GM19467 (cell line): ENCODE measurements around the gene SPEM1.

Experiments used
- ATAC-seq: cut with Tn5 transposase; IDR thresholded peaks from one replicate; pipeline ENCODE4 v1.9.1; 2021; ENCODE audit warnings: mild to moderate bottlenecking, moderate library complexity; ENCODE audit not compliant: unreplicated experiment

The SPEM1 gene

DNA sequence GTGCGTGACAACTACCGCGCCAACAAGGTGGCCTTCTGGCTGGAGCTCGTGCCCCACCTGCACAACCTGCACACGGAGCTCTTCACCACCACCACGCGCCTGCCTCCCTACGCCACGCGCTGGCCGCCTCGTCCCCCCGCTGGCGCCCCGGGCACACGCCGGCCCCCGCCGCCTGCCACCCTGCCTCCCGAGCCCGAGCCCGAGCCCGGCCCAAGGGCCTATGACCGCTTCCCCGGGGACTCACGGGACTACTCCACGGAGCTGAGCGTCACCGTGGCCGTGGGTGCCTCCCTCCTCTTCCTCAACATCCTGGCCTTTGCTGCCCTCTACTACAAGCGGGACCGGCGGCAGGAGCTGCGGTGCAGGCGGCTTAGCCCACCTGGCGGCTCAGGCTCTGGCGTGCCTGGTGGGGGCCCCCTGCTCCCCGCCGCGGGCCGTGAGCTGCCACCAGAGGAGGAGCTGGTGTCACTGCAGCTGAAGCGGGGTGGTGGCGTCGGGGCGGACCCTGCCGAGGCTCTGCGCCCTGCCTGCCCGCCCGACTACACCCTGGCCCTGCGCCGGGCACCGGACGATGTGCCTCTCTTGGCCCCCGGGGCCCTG is 3.0 kb upstream of the SPEM1 start:
- no peak for ATAC-seq

DNA sequence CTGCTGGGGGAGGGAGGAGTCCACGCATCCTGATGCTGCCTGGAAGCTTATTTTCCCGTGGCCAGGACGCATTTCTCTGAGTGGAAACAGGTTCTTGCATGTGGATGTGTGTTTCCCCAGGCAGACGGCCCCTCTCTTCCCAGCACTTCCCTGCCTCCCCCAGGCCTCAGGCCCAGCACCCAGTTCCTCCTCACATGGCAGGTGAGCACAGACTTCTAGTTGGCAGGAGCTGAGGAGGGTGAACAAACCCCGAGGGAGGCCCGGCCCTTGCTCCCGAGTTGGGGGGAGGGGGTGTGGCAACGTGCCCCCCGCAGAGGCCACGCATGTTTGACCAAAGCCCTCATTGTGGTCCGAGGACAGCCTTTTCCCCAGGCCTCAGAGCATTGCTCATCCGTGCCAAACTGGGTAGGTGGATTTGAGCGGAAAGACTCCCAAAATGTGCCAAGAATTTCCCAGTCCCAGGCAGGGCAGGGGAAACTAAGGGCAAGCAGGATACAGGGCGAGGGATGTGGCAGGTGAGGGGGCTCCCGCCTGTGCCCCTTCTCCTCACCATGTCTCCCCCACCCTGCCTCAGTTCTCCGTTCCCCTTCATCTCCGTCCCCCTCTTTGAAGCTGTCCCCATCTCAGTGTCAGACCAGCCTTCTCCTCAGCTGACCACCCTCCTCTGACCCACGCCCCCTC is 1.5 kb upstream of the SPEM1 start:
- no peak for ATAC-seq

DNA sequence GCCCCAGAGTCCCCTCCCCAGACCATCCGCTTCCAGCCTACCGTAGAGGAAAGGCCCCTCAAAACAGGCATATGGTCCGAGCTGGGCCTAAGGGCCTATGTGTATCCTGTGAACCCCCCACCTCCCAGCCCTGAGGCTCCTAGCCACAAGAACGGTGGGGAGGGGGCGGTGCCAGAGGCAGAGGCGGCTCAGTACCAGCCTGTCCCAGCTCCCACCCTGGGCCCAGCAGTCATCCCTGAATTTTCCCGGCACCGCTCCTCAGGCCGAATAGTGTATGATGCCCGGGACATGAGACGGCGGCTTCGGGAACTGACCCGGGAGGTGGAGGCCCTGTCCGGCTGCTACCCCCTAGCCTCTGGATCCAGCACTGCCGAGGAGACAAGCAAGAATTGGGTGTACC is 1.1 kb downstream of the SPEM1 start:
- no peak for ATAC-seq

DNA sequence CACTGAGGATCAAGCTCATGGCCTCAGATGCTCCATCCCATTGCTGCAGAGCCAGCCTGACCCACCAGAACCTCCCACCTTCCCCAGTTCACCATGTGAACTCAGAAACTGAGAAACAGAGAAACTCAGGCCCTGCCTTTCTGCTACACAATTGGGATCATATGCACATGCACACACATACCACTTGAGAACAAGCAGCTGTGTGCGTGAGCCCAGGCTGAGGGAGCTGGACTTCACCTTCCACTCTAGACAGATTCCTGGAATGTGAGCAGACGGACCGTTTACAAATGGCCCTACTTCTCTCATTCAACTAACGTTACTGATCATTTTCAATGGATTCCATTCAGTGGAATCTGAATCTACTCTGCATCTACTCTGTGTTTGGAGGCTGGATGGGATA is 3.6 kb downstream of the SPEM1 start:
- ATAC-seq = no peak

DNA sequence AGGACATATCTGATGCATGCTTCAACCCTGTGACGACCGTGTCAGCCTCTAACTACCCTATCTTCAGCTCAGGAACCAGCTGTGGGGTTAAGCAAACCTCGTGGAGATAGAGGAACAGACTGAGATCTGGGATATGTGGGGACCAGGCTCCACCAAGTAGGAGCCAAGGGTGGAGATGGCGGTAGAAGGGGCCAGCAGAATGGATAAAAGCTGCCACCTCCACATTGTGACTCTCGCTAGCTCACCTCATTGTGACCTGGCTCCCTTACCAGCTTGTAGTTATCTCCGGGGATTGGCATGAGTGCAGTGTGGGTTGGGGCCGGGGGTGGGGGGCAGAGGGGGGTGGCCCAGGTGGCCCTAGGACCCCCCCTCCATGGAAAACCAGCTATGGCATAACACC is 5.2 kb downstream of the SPEM1 start, which contains the start of gene SPEM2:
TSS of gene SPEM2 (plus strand) at position 301 of the 400 bp plus-strand sequence. CDS start at position 374, 73 bp downstream.
- no peak for ATAC-seq

DNA sequence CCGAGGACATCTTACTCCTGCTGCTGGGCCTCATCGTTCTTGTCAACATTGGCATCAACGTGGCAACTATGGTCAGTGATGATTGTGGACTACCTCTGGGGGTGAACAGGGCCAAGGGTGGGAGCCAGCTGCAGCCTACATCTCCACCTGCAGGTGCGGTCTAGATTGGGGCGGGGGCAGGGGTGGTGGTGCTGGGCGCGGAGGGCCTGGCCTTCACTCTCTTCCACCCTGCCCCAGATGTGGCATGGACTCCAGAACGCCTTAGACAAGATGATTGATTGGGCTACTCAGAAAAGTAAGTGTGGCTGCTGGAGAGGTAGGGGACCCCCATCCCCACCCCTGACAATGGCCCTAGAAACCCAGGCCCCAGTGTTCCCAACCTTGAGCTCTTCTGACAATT is 5.6 kb downstream of the SPEM1 start:
- ATAC-seq = no peak

DNA sequence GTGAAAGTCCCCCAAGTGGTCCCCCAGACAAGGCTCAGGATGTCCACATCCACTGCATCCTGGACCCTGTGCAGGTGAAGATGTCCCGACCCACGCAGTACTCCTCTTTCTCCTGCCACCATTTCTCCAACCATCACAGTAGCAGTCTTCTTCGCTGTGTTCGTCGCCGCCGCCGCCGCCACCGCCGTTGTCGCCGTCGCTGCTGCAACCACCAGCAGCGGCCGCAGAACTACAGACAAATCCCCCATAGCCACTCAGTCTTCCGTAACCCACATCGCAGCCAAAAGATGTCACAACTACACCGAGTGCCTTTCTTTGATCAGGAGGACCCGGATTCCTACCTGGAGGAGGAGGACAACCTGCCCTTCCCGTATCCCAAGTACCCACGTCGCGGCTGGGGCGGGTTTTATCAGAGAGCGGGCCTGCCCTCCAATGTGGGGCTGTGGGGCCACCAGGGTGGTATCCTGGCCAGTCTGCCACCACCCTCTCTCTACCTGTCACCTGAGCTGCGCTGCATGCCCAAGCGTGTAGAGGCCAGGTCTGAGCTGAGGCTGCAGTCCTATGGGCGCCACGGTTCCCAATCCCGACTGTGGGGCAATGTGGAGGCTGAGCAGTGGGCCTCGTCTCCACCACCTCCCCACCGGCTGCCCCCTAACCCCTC is 6.2 kb downstream of the SPEM1 start:
- no peak for ATAC-seq

DNA sequence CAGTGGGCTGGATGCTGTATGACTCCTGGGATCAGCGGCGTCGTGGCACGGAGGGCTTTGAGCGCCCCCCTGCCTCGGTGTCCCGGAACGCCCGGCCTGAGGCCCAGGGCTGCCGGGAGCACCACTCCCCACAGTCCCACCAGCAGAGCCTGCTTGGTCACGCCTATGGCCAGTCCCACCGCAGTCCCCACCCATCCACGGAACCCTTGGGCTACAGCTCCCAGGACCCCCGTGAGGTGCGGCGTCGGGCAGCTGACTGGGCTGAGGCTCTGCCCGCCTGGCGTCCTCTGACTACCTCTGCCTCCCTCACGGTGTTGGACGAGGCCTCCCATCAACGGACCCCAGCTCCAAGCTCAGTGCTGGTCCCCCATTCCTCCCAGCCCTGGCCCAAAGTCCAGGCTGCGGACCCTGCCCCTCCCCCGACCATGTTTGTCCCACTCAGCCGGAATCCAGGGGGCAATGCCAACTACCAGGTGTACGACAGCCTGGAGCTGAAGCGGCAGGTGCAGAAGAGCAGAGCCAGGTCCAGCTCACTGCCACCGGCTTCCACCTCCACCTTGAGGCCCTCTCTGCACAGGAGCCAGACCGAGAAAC is 6.9 kb downstream of the SPEM1 start:
- no peak for ATAC-seq

DNA sequence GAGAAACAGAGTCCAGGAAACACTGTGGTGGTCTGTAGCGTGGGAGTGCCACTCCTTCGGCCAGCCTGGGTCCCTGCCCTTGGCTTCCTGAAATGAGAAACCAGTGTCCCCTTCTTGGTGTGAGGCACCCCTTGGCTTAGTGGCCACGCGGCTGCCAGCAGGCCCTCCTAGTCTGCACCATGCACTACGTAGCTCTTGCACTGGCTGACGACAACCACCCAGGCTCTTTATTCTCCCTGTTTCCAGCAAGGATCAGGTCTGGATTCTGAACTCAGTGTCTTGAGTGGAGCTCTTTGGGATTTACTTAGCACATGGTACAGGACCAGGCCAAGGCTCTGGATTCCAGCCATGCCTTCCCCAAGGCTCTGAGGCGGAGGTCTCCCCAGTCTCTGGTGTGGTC is 7.4 kb downstream of the SPEM1 start:
- ATAC-seq = no peak

DNA sequence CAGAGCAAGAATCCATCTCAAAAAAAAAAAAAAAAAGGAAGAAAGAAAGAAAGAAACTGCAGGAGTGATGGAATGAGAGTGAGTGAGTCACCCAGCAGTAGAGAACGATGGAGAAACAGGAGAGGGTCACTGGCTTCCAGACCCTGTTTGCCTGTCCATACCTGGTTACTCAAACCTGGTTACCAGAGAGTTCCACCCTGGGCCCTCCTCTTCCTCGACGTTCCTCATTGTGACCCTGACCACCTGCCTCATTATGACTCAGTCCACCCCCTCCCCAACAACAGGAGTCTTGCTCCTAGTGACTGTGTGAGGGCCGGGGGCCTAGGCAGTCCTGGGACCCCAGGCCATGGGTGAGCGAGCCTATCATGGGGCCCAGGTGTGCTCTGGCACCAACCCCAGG is 8.4 kb downstream of the SPEM1 start, which contains the start of gene SPEM3:
TSS of gene SPEM3 (plus strand) at position 301 of the 400 bp plus-strand sequence. CDS start at position 347, 46 bp downstream.
- no peak for ATAC-seq

DNA sequence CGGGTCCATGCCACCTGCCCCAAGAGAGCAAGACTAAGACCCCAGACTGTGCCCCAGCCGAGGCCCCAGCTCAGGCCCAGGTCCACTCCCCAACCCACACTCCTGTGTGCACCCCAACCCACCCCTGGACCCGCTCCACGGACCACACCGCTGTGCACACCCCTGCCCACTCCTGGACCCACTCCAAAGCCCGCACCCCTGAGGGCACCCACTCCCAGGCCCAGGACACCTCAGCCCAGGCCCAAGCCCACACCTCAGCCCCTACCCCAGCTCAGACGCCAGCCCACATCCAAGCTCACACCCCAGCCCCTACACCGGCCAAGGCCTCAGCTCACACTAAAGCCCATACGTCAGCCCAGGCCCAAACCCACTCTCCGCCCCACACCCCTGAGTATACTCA is 9.6 kb downstream of the SPEM1 start:
- ATAC-seq = no peak

DNA sequence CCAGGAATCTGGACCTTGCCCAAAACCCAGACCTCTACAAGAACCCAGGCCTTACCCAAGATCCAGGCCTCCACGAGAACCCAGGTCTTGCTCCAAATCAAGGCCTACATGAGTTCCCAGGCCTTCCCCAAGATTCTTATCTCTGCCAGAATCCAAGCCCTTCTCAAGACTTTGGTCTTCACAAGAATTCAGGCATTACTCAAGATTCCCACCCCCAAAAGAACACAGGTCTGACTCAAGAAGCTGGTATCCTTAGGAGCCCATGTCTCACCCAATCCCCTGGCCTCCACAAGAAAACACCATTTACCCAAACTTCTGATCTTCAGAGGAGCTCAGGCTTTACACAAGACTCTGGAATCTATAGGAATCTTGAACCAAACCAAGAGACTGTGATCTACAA is 11.1 kb downstream of the SPEM1 start:
- no peak for ATAC-seq

DNA sequence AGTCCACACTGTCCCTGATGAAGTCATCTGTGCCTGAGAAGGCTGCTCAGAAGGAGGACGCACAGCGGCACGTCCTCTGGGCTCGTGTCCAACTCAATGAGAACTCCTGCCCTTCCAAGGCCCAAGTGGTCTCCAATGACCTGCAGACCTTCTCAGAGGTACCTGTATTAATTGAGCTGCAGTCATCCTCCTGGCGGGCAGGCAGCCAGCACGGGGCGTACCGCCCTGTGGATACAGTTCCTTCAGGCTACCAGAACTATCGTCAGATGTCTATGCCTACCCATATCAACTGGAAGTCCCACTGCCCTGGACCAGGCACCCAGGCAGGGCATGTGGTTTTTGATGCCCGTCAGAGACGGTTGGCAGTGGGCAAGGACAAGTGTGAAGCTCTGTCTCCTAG is 12.2 kb downstream of the SPEM1 start:
- ATAC-seq = no peak

DNA sequence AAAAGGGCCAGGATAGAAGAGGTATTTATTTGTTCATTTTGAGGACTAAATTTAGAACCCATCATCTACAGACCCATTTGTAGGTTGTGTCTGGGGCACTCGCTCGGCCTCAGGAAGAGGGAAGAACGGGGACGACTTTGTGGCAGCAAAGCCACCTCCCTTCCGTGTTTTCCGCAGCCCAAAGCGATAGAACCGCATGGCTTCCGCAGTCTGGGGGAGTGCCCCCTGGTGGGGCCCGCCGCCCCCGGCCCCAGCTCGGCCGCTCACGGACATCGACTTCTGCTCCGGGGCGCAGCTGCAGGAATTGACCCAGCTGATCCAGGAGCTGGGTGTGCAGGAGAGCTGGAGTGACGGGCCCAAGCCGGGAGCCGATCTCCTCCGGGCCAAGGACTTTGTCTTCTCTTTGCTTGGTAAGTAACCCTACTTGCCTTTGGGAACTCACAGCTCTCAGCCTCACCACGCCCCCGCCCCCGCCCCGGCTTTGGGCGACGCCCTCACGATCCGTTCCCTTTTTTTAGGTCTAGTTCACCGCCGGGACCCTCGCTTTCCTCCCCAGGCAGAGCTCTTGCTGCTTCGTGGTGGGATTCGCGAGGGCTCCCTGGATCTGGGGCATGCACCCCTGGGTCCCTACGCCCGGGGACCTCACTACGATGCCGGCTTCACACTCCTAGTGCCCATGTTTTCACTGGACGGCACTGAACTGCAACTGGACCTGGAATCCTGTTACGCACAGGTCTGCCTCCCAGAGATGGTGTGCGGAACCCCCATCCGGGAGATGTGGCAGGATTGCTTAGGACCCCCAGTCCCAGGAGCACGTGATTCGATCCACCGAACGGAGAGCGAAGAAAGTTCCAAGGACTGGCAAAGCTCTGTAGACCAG is 15.8 kb downstream of the SPEM1 start:
- no peak for ATAC-seq

DNA sequence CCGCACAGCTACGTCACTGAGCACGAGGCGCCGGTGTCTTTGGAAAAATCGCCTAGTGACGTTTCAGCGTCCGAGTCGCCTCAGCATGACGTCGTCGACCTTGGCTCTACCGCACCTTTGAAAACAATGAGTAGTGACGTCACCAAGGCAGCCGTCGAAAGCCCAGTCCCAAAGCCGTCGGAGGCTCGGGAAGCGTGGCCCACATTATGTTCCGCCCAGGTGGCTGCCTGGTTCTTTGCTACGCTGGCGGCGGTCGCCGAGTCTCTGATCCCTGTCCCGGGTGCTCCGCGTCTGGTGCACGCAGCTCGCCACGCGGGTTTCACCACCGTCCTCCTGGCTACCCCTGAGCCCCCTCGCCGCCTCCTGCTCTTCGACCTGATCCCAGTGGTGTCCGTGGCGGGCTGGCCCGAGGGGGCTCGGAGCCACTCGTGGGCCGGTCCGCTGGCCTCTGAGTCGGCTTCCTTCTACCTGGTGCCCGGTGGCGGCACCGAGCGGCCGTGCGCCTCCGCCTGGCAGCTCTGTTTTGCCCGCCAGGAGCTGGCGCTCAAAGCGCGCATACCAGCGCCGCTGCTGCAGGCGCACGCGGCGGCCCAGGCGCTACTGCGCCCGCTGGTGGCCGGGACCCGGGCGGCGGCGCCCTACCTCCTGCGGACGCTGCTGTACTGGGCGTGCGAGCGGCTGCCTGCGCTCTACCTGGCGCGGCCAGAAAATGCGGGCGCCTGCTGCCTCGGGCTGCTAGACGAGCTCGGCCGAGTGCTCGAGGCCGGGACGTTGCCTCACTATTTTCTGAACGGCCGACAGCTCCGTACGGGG is 16.6 kb downstream of the SPEM1 start:
- no peak for ATAC-seq

DNA sequence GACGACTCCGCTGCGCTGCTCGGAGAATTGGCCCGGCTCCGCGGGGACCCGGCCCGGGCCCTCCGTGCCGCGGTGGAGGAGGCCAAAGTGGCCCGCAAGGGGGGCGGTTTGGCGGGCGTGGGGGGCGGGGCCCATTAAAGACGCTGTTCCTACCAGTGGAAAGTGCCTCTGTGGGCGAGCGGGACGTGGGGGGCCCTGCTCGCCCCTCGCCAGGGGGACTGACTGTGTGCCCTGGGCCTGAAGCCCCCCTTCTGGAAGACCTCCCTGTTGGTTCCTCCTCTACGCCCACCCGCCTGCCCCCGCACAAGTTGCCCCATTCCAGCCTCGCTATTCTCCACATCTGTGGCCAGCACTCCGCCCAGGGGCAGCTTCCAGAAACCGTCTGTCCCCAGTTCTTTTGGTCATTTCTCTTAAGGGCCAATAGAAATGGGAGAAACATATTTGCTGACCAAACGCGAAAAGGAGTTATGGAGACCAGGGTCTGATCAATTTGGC is 17.3 kb downstream of the SPEM1 start:
- no peak for ATAC-seq

DNA sequence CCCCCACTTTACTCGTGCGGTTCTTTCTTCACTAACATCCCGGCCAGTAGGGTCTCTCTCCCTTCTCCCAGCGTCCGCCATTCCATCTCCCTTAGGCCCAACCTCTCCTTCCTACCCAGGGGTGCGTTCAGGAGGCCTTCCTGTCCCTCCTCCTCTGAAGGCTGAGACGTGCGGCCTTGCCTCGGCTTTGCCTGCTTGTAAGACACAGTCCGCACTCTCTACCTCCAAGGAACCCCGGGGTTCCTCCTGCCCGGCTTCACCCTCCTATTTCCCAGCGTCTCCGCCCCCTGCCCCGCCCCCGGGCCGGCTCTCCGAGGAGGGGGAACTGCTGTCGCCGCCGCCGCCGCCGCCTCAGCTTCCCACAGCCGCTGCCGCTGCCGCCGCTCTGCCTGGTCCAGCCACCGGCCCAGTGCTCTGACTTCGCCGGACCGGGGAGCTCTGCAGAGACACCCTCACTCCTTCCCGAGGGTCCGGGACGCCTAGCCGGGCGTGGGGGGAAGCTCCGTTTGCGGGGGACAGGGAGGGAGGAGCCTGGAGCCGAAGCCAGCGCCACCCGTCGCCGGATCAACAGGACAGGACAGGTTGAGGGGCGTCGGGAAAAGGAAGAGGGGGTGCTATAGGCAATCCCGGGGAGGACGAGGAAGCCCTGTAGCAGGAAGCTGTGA is 18.0 kb downstream of the SPEM1 start:
- no peak for ATAC-seq

DNA sequence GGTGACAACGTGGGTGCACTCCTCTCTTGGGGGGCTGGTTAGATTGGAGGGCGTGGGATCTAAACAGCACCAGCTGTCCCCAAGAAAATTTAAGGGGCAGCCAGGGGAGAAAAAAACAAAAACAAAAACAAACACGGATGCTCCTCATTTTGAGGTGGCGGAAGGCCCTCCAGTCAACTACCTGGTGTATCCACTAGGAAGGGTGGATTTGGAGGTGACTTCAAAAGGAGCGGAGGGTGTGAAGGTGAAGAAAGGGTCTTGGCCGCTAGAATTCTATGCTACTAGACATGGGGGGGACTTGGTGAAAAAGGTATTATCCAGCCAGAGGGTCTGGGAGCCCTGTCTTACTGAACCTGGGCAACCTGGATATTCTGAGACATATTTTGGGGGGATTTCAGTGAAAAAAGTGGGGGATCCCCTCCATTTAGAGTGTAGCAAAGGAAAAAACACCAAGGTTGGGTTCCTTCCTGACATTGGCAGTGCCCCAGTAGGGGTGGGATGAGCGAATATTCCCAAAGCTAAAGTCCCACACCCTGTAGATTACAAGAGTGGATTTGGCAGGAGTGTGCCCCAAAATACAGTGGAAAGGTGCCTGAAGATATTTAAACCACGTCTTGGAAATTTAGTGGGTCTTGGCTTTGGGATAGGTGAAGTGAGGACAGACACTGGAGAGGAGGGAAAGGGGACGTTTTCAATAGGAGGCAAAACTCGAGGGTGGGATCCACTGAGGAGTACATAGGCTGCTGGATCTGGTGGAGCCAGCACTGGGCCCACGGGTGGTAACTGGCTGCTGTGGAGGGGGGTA is 18.7 kb downstream of the SPEM1 start:
- no peak for ATAC-seq
